OCI-LY7 (cell line): ENCODE results near the gene ARHGAP18. TPM values are rescaled to one million over a fixed set of nuclear protein-coding genes. Genes with fewer than 3 reads are reported as not detected.

Experiments
- BruUV-seq: library from RNA; stranded (reverse); fragments of 400-500 nt; replicated peaks from 2 replicates; lab custom pipeline; 2021; lab: Mats Ljungman, UMichigan
- CTCF ChIA-PET: fragments of 300-600 bp; sonication (Branson Sonifier 250); formaldehyde crosslinking; loops from one replicate; lab custom pipeline; 2022; ENCODE audit warnings: antibody characterized with exemption; ENCODE audit not compliant: unreplicated experiment; lab: Charles Lee
- POLR2A ChIA-PET: fragments of 300-600 bp; sonication (Branson Sonifier 250); formaldehyde crosslinking; loops from one replicate; lab custom pipeline; 2022; ENCODE audit warnings: antibody characterized with exemption; lab: Charles Lee
- DNase-seq: peaks from one replicate; pipeline ENCODE4 v3.0.0-alpha.2; 2015; ENCODE audit warnings: low spot score
- H2AFZ ChIP-seq: fragments of 200-600 bp; sonication (generic), shearing (Covaris generic); 2 replicates; pipeline ENCODE4 v1.6.1; 2014; ENCODE audit warnings: mild to moderate bottlenecking, antibody characterized with exemption, low read length, moderate library complexity
- H3K27ac ChIP-seq: fragments of 200-600 bp; sonication (generic); 2 replicates; pipeline ENCODE4 v1.5.1; 2014; ENCODE audit warnings: mixed run types, low read depth, mild to moderate bottlenecking, moderate library complexity, low read length, inconsistent platforms; ENCODE audit not compliant: poor library complexity, severe bottlenecking
- H3K36me3 ChIP-seq: fragments of 200-600 bp; sonication (generic); 2 replicates; pipeline ENCODE4 v1.6.1; 2014; ENCODE audit warnings: mild to moderate bottlenecking, antibody characterized with exemption, low read length, moderate library complexity, mixed read lengths; ENCODE audit not compliant: insufficient read depth
- H3K4me1 ChIP-seq: fragments of 200-600 bp; sonication (generic); 2 replicates; pipeline ENCODE4 v1.5.1; 2014; ENCODE audit warnings: mild to moderate bottlenecking, low read length; ENCODE audit not compliant: insufficient read depth, poor library complexity, severe bottlenecking
- H3K4me2 ChIP-seq: fragments of 200-600 bp; sonication (generic); 2 replicates; pipeline ENCODE4 v1.6.1; 2014; ENCODE audit warnings: mild to moderate bottlenecking, low read length
- H3K4me3 ChIP-seq: fragments of 200-600 bp; sonication (generic); 2 replicates; pipeline ENCODE4 v1.5.1; 2014; ENCODE audit warnings: mild to moderate bottlenecking, low read depth, low read length; ENCODE audit not compliant: poor library complexity, severe bottlenecking
- H3K79me2 ChIP-seq: fragments of 200-600 bp; sonication (generic); 2 replicates; pipeline ENCODE4 v1.6.1; 2016; ENCODE audit warnings: low read depth, mild to moderate bottlenecking, low read length, moderate library complexity, mixed read lengths; ENCODE audit not compliant: insufficient read depth
- H3K9me2 ChIP-seq: fragments of 200-600 bp; sonication (generic); 2 replicates; pipeline ENCODE4 v1.6.1; 2016; ENCODE audit warnings: mild to moderate bottlenecking, low read length, mixed read lengths; ENCODE audit not compliant: insufficient read depth
- H3K9me3 ChIP-seq: fragments of 200-600 bp; sonication (generic); 2 replicates; pipeline ENCODE4 v1.6.1; 2014; ENCODE audit warnings: mild to moderate bottlenecking, mixed run types, low read length, mixed read lengths
- H4K20me1 ChIP-seq: fragments of 200-600 bp; sonication (generic); 2 replicates; pipeline ENCODE4 v1.6.1; 2014; ENCODE audit warnings: mild to moderate bottlenecking, antibody characterized with exemption, low read length, moderate library complexity, mixed read lengths; ENCODE audit not compliant: insufficient read depth
- EZH2phosphoT487 ChIP-seq: fragments of 200-600 bp; sonication (generic); IDR thresholded peaks from 2 replicates; pipeline ENCODE4 v1.6.1; 2018; ENCODE audit warnings: low read depth, borderline replicate concordance, mild to moderate bottlenecking, mixed run types, antibody characterized with exemption, low read length, moderate library complexity, mixed read lengths
- intact Hi-C: fragments of 100-400 bp; cut with micrococcal nuclease; formaldehyde crosslinking; loops from one replicate; pipeline ENCODE4 v1.10.0; 2022; ENCODE audit not compliant: unreplicated experiment
- total RNA-seq, 2 experiments: library from RNA; depleted of rRNA in 1 of 2; stranded (reverse); fragments of >200 nt in 1 of 2; shearing (Covaris generic) in 1 of 2; gene quantifications; 2 replicates each; pipeline ENCODE4 v1.2.3, GENCODE V29; 2014 to 2022
- TF ChIP-seq, protein P1 (sequence below): fragments of 200-600 bp; sonication (generic); conservative IDR thresholded peaks from 2 replicates; pipeline ENCODE4 v1.5.1; 2014; ENCODE audit warnings: mild to moderate bottlenecking, antibody characterized with exemption, low read length, moderate library complexity, mixed read lengths

Gene ARHGAP18
- total RNA-seq, 2 experiments from 2014 or later: 4.8 to 7.5 TPM

DNA sequence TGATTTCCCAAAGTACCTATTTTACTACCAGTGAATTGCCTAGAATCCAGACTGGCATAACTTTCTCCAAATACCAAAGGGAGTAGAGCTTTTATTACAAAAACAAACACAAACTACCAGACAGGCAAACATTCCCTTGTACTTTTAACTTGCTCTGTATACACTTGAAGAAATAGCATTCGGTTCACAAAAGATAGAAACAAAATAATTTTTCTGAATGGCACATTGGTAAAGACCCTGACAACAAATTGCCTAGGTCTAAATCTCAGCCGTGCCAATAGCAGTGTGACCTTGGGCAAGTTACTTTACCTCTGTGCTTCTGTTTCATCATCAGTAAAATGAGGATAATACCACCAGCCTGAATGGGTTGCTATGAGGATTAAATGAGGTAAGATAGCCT is 15.9 kb downstream of the ARHGAP18 start:
- no peaks in the 10 kb centered on the region for H3K9me3 ChIP-seq
- no peaks in the 10 kb centered on the region for H3K36me3 ChIP-seq
- H3K4me1 ChIP-seq: peaks cover 6% of the 10 kb centered on the region
- no peak for DNase-seq
- CTCF ChIA-PET: no interaction called here
- intact Hi-C loops: no loop called here
- no peak overlapping the region for H3K4me2 ChIP-seq
- H3K4me3 ChIP-seq: no peak overlapping the region
- no peaks in the 10 kb centered on the region for H3K79me2 ChIP-seq
- BruUV-seq: no TSS peak
- no peak overlapping the region for H2AFZ ChIP-seq
- H3K27ac ChIP-seq: no peak overlapping the region
- POLR2A ChIA-PET: interaction anchor here (1.5 to 3.6 kb wide), 3 partner anchors 8 to 42 kb away, joined by 3 to 20 read pairs (median 4); partner anchors contain the start of gene ARHGAP18
- no peaks in the 10 kb centered on the region for H4K20me1 ChIP-seq
- H3K9me2 ChIP-seq: no peaks in the 10 kb centered on the region
- TF ChIP-seq EZH2phosphoT487: no peak
- TF ChIP-seq, protein P1, sequence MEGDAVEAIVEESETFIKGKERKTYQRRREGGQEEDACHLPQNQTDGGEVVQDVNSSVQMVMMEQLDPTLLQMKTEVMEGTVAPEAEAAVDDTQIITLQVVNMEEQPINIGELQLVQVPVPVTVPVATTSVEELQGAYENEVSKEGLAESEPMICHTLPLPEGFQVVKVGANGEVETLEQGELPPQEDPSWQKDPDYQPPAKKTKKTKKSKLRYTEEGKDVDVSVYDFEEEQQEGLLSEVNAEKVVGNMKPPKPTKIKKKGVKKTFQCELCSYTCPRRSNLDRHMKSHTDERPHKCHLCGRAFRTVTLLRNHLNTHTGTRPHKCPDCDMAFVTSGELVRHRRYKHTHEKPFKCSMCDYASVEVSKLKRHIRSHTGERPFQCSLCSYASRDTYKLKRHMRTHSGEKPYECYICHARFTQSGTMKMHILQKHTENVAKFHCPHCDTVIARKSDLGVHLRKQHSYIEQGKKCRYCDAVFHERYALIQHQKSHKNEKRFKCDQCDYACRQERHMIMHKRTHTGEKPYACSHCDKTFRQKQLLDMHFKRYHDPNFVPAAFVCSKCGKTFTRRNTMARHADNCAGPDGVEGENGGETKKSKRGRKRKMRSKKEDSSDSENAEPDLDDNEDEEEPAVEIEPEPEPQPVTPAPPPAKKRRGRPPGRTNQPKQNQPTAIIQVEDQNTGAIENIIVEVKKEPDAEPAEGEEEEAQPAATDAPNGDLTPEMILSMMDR: no peak

DNA sequence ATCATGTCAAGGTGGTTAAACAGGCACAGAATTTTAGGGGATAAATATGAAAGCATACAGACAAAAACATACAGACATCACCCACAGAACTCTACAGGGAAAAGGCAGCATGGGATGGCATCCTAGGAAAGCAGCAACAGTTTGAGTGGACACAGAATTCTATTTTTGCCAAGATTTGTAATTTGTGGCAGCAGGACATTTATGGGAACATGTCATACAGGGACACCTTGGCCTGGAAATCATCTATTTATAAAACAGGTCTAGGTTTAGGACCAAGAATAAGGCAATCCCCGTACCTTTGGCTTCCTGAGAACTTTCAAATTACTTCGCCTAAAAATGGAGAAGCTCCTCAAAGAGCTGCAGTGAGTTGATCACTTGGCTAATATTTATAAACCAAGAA is 17.5 kb downstream of the ARHGAP18 start:
- H3K4me1 ChIP-seq: peaks cover 11% of the 10 kb centered on the region
- TF ChIP-seq EZH2phosphoT487: no peak
- ChIA-PET CTCF (no interaction called here), POLR2A (interaction anchor here (1.3 kb wide), 1 partner anchor 10 kb away, joined by 3 read pairs; no protein-coding TSS in a partner anchor)
- no peaks in the 10 kb centered on the region for H3K9me3 ChIP-seq
- no peaks in the 10 kb centered on the region for H4K20me1 ChIP-seq
- H3K4me2 ChIP-seq: no peak overlapping the region
- H3K36me3 ChIP-seq: no peaks in the 10 kb centered on the region
- H3K27ac ChIP-seq: no peak overlapping the region
- no peak overlapping the region for H2AFZ ChIP-seq
- BruUV-seq: no TSS peak
- H3K9me2 ChIP-seq: no peaks in the 10 kb centered on the region
- H3K4me3 ChIP-seq: no peak overlapping the region
- DNase-seq: no peak
- H3K79me2 ChIP-seq: no peaks in the 10 kb centered on the region
- intact Hi-C loops: no loop called here

DNA sequence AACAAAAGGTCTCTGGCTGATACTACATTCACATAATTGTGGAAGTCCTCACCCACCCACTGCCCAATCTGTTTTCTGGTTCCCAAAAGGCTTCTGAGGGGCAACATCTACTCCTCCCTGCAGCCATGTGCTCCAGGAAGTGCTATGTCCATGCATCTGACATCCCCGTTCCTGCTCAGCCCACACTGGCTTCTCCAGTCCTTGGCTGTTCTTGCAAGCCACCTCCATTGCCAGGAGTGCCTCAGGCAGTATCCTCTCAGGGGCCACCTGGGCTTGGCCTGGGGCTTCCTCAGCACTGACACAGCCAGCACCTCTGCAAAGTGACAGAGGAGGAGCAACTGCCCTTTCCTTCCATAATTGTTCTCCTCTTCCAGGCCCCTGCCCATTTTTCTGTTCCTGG is 18.3 kb downstream of the ARHGAP18 start:
- no TSS peak for BruUV-seq
- H4K20me1 ChIP-seq: no peaks in the 10 kb centered on the region
- H3K4me3 ChIP-seq: no peak overlapping the region
- no peaks in the 10 kb centered on the region for H3K36me3 ChIP-seq
- no peak for DNase-seq
- H2AFZ ChIP-seq: no peak overlapping the region
- H3K4me2 ChIP-seq: no peak overlapping the region
- TF ChIP-seq EZH2phosphoT487: no peak
- TF ChIP-seq, protein P1: no peak
- POLR2A ChIA-PET: no interaction called here
- no peaks in the 10 kb centered on the region for H3K9me3 ChIP-seq
- no peaks in the 10 kb centered on the region for H3K9me2 ChIP-seq
- H3K79me2 ChIP-seq: no peaks in the 10 kb centered on the region
- intact Hi-C loops: no loop called here
- CTCF ChIA-PET: no interaction called here
- peaks cover 19% of the 10 kb centered on the region for H3K4me1 ChIP-seq
- no peak overlapping the region for H3K27ac ChIP-seq
